Activated T-cell treated with anti-CD3 and anti-CD28 coated beads, Interleukin-2, amount 50 U/mL, for 1 hour (primary cell): Measurements from ENCODE around the gene NXNL1.

Experiments
- DNase-seq: peaks from one replicate; pipeline ENCODE4 v3.0.0-alpha.2; 2020

The NXNL1 gene

GRCh38 chr19:17419154-17419620, 41.5 kb downstream of the NXNL1 start:
- DNase-seq, result no peak

- DNase-seq, result no peak
Observed at GRCh38 chr19:17418710-17419109, 42.0 kb downstream of the NXNL1 start.

- DNase-seq, result no peak
Observed at GRCh38 chr19:17415121-17415520, 45.6 kb downstream of the NXNL1 start.

- no peak for DNase-seq
Observed at GRCh38 chr19:17414097-17414496, 46.6 kb downstream of the NXNL1 start.

GRCh38 chr19:17411801-17412200, 48.9 kb downstream of the NXNL1 start:
- DNase-seq, result no peak

- no peak for DNase-seq
Observed at GRCh38 chr19:17409990-17410389, 50.7 kb downstream of the NXNL1 start.

- DNase-seq, result no peak
Observed at GRCh38 chr19:17406887-17407196, 53.9 kb downstream of the NXNL1 start.

GRCh38 chr19:17406046-17406886, 54.5 kb downstream of the NXNL1 start:
- no peak for DNase-seq
